HG02981 (cell line): ENCODE results near the gene PTPRG.

Experiments used
- ATAC-seq: cut with Tn5 transposase; IDR thresholded peaks from one replicate; pipeline ENCODE4 v1.9.1; 2021; ENCODE audit warnings: mild to moderate bottlenecking, moderate library complexity; ENCODE audit not compliant: unreplicated experiment

Gene PTPRG

DNA sequence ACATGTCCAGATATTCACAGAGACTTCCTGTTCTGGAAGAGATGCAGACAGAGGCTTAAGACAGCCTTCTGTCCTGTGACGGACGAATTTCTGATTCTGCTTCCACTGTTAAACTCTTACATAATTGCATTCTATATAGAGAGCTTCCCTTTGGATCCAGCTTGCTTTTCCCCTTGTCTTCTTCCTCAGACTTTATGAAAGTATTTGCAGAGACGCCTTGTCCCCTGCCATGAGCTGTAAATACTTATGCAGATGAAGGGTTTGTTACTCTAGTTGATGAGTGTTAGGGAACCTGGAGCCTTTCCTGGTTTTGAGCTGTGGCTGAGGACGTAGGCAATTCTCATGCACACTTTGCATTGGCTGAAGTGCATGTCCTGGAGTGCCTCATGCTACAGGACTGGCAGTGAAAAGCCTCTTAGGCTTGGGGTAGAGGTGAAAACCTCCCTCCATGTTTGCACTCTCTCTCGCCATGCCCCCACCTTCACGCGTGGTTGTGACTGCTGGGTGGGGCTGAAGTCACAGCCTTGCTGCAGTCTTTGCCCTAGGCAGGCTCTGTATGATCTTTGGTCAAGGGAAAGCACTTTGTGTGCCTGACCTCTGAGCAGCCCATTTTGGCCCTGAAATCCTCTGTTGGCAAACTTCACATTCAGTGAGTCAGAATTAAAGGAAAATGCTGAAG lies 286.6 kb downstream of the PTPRG start:
- no peak for ATAC-seq

DNA sequence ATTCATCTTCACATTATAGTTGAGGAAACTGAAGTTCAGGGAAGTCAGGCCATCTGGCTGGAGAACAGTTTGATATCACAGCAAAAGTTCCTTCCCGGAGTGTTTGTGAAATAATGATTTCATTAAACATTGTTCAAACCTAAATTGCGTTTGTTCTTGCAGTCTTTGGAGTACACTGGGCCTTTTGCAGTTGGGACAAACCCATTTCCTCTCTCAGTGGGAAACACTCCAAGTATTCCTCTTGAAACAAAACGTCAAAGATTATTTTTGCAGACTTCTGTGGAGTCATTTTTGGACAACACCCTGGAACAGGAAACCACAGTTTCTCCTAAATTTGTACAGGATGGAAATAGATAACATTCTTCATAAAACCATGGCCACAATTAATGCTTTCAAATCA lies 287.5 kb downstream of the PTPRG start:
- ATAC-seq, result no peak

DNA sequence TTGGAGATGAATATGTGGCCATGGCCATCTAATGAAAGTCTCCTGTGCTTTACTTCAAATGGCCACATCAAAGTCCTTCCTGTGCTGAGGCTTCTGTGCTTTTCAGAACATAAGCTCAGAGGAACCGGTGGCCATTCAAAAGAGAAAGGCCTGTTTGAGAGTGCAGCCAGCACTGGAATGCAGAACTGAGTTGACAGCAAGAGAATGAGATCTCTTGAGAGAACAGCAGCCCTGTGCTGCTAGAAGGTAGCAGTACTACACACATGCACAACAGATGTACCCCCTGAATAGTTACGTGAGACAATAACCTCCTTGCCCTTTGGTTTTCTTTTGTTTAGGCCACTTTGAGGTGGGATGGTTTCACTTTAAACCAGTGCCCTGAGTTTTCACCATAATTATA lies 292.5 kb downstream of the PTPRG start:
- no peak for ATAC-seq

DNA sequence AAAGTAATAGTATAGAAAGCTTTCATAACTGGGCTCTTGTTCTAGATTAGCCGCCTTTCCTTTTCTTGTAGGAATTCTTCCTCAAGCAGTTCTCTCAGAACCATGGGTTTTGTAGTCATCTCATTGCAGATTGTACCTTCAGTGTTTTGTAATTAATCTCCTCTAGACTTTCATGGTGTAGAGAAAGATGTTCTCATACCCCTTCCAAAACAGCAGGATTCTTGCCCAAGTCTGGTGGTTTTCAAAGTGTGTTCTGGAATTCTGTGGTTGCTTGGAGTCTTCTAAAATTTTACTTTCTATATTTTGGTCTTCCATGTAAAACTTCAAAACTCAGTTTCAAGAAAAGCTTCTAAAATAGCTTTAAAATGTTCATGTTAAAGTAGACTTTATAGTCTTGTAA lies 293.8 kb downstream of the PTPRG start:
- no peak for ATAC-seq

DNA sequence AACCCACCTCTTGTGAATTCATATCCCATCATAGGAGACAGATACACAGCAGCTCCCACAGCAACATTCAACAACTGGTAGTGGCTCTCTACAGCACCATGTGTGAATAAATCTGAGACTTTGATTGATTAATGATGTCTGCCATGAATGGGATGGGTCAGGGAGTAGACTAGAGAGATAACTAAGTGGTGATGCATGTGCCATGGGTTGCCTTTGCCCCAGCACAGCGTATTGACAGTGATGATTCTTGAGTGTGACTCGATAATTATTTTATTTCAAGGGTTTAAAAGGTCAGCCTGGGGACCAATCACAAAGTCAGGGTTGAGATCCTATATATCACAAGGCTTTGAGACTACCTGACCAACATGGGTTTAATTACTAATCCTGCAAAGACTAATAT lies 295.9 kb downstream of the PTPRG start:
- ATAC-seq, result no peak

DNA sequence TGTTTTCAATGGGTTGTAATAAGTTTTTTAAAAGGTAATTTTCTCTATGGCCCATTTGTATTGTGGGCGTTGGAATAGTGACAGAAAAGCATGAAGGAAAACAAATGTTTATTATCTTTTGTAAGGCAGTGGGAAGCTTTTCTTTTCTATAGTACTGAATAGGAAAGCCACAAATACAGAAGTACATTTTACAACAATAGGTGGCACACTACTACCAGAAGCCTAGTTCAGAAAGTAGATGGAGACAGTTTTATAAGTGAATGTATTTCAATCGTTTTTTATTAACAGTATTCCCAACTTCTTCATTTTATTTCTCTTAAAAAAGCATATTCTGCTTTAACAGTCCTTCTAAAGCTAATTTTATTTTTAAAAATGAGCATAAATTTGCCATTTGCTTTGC lies 296.7 kb downstream of the PTPRG start:
- no peak for ATAC-seq

DNA sequence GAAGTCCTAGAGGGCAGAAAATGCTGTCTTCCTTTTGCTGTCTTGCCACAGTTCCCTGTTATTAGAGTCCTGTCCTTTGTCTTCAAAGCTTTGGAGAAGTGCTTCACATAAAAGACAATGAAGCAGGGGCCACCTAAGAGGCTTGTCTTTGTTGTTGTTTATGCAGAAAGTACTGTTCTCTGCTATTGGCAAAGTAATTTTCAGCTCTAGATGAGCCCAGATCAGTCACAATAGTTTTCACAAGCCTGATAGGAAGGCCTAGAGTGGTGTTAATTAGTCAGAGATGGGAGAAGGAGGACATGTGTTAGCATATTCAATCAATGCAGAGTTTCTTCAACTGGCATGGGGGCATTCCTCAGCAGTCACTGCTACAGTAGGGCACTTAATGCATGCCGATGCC lies 300.0 kb downstream of the PTPRG start:
- no peak for ATAC-seq

DNA sequence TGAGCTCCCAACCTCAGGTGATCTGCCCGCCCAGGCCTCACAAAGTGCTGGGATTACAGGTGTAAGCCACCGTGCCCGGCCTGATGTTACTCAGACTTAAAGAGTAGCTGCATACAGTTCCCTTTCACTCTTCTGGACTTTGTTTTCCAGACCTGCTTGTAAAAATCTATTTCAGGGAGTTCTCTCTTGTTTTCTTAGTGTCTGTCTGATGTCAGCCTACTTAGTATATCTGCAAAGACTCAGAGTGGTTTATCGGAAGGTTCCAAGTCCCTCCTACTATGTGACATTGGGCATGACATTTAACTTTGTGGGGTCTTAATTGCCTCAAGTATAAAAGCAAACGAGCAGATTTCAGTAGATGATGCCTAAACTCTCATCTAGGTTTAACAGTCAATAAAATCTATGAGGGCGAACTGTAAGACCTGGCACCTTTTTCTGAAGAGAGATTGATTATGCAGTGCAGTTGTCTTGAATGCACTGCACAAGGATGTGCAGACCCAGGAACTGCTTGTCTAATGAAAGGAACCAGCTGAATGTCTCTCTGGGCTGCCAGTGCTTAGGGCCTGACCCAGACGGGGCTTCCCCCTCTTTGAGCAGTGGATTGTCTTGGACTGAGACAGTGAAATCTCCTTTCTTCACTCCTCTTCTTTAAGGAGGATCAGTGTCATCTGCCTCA lies 301.4 kb downstream of the PTPRG start:
- no peak for ATAC-seq

DNA sequence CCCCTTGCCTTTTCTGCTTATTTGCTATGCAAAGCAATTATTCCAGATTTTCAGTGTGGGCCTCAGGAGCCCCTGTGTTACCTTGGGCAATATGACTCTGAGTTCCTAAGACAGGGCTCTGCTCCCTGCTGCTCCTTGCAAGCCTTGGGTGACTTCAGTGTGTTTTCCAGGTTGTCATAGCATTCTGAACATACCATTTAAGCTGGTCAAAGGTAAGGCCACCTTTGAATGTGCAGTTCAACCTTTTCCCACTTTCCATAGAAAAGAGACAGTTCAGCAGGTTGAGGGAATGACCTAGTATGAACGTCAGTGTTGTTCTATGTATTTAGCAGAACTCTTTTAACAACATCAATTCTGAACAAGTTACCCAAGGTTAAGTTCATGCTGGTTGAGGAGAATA lies 302.2 kb downstream of the PTPRG start:
- no peak for ATAC-seq

DNA sequence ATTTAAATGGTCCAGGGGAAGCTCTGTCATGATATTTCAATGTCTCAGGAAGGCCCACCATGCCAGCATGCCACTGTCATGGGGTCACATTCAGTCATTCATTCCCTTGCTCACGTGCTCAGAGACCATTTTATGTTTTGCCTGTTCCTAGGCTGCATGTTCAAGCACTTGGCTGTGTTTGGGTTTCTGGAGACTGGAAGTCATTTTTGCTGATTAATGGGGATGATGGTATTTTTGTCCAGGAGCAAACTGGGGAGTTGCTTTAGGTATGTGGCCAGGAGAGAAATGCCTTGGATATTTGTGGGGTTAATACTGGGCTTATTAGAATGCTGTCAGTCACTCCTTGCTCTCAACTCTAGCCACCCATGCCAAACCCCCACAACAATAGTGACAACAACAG lies 303.5 kb downstream of the PTPRG start:
- no peak for ATAC-seq

DNA sequence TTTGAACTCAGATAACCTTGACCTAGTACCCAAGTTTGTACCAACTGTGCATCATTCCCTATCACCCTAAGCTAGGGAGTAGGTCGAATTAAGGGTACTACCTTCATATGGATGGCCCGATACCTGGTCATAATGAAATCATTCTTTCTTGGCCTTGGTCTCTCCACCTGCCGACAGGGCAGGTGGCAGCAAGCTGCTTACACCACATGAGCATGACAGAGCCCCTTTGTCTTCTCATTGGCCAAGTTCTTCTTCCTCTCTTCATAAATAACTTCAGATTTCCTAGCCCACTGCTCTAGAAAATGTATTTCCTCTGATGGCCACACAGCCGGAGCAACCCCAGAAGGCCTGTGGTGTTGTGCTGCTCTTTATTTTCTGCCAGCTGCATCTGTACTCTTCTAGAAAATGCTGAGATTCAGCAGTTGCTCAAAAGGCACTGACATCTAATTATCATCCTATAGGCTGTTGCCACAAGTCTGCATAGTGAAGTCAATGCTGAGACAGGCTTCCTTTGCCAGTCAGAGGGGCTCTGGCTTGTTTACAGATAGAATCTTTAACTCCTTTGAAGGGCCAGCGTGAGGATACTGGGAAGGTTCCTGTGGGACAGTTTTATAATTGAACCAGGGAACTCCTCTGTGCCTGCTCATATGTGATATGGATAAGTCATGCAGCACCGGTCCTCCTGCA lies 304.2 kb downstream of the PTPRG start:
- no peak for ATAC-seq

DNA sequence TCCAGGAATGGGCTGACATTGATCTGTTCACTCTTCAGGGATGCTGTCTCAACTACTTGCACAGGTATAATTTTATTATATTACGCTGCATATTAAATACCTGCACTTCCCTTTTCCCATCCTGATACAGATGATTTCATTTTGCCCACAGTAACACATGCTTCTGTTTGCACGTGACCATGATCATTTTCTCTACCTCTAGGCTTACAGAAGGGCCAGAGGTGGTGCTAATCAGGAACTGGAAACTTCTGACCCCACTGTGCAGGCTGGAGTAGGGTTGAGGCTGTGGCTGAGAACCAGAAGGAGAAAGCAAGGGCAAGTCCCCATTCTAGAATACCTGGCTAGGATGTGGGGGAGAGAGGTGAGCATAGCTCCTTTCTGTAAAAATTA lies 304.8 kb downstream of the PTPRG start:
- ATAC-seq, result no peak

DNA sequence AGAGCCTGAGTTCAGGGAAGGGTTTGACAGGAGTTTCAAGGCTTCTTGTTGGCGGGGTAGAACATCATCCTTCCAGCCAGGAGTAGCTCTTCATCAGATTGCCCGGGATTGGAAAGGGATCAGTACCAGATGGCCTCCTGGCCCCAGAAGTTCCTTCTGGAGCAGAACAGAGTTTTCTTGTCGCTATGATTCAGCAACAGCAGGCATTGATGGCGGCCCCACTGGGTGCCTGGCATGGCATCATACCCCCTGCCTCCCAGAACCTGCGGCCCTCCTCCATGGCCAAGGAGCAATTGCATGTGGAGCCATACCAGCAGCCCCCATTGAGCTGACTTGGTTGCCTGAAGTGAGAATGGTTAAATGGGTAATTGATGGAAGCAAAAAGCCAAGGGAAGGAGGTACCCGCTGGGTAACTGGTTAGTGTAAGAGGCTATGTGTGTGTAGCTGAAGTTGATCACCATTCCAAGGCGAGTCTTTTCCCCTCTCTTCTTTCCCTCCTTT lies 305.6 kb downstream of the PTPRG start:
- ATAC-seq, result no peak

DNA sequence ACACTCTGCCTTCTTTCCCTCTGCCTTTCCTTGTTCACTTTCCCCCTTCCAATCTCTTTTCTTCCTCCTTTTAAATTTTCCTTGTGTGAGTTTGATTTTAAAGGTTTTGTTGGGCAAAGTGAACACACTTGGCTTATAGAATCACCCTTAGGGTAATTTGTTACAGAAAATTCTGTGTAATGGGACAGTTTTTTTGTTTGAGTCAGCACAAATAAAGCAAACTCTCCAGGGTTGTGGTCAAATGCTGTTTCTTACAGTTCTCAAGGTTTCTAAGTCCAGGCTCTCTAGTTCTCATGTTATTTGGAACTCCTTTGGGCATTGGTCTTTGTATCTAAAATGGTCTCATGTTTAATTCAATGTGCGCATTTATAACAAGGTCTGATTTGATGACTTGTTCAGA lies 307.1 kb downstream of the PTPRG start:
- no peak for ATAC-seq

DNA sequence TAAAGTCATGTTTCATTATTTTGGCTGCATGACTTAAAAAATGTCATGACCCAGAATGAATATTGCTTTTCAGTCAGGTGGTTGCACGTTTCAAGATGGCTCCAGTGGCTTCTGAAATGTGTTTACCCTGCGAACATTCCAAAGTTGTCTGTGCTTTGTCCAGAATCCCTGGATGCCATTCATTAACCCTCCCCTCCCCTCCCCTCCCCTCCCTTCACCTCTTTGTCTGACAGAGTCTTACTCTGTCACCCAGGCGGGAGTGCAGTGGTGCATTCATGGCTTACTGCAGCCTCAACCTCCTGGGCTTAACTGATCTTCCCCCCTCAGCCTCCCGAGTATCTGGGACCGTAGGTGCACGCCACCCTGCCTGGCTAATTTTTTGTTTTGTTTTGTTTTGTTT lies 308.0 kb downstream of the PTPRG start:
- ATAC-seq, result no peak

DNA sequence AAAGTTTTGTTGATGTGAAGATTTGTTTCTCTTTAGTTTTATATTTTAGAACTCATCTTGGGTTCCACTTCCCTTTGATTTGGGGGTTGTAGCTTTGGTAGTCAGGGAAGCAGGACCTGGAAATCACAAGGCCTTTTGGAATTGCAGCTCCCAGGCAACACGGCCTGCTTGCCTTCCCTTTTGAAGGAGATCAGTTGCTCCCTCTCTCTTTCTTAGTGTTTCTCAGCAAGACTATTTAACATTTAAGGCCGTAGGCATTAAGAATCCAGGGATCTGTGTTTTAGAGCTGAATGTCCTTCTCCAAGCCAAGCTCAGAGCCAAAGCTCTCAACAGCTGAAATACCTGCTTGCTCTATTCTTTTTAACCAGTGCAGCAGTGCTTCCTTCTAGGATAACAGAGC lies 310.3 kb downstream of the PTPRG start:
- no peak for ATAC-seq

DNA sequence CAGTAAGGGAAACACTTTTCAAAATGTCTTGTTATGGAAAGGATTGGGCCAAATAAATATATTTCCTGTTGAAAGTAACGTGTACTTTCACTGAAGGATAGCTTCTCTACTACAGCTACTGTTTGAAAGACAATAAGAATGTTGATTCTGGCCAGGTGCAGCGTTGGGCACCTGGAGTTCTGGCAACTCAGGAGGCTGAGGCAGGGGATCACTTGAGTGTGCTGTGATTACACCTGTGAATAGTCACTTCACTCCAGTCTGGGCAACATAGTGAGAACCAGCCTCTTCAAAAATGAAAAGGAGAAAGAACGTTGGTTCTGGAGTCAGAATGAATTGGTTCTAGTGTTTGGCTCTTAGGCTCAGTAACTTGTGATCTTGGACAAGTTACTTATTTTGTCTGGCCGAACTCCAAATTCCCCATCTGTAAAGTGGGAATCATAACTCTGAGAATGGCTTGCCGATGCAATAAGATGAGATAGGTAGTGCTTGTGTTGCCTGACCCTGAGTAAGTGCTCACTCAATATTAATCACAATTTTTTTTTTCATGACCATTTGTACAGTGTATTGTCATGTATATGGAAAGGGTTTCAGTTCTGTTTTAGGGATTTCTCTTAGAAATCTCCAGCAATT lies 310.8 kb downstream of the PTPRG start:
- ATAC-seq, result no peak

DNA sequence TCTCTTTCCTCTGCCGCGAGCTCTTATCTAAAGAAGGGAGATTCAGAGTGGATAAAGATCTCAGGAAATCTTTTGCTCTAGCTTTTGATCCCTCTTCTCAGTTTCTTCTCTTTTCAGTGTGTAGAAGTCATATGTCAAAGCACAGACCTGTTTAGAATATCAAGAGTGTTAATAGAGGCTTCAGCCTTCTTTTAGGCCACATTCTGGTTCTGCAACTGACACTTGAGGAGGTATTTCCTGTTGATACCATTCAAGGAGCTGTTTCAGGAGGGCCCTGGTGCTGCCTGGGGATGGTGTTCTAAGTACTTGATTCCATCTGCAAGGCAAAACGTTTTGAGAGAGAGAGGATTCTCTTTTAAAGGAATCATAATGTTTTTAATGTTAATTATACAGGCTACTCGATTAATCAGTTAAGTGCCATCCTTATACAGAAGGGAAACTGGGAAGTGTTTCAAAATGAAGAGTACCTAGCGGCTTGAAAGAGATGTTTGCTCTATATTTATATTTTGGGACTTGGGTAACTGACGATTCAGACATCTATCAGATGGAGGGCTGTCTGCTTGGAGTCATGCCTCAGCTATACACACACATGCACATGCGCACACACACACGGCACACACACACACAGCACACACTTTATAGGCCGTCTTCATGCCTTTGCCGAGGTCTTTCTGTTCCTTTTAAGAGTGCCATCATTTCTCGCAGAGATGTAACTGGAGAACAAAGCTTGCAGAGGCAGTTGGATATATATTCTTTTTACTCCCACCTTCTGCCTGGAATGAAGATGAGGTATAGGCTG lies 313.9 kb downstream of the PTPRG start:
- no peak for ATAC-seq

DNA sequence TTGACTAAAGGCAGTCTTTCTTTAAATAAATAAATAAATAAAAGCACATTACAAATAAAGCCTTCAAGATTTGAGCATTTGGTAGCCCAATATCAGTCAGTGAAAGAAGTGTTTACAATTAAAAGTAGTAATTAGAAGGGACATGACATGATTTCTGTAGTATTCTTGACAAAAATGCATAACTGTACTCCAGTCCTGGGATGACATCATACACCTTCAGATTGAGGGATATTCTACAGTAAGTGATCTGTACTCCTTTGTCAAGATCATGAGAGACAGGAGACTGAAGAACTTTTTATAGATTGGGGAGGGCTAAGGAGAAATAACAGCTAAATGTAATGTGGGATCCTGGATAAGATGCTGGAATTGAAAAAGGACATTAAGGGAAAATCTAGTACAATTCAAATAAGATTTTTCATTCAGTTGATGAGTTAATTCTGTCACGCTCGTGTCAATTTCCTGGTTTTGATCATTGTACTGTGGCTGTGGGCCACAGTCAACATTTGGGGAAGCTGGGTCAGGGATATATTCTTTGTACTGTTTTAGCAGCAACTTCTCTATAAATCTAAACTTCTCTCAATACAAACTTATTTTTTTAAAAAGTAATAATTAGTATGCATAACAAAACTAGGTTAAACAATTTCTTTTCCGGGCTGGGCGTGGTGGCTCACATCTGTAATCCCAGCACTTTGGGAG lies 314.8 kb downstream of the PTPRG start:
- ATAC-seq, result no peak

DNA sequence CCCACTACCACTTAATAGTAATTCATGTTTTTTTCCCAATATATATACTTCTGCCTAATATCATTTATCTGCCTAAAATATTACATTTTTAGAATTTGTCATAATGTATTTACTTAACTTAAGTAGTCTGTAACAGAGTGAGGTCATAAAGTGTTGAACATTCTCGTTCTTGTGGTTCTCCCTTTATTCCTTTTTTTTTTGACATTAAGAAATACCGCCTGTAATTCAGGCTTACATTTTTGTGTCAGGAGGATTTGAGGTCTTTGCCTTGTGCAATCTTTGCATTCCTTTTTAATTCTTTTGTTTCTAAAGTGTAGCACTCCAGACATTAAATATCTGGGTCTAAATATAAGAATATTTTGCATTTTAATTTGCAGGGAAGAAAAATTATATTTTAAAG lies 315.4 kb downstream of the PTPRG start:
- ATAC-seq, result no peak
